Stimulated activated CD4-positive, alpha-beta T cell treated with anti-CD3 and anti-CD28 coated beads, TNF-alpha, amount 100 ng/mL, for 24 hours (primary cell): Measurements from ENCODE around the gene AKT1.
"Not testable (repeated sequence)": the region's sequence is repeated elsewhere in the genome, so short reads cannot be mapped to it uniquely, and the experiment has no call there.

ENCODE experiments used
- DNase-seq, 3 experiments: peaks; one replicate each; pipeline ENCODE4 v3.0.0-alpha.2; 2020; ENCODE audit warnings: low read depth in 3 of 3

AKT1 gene

GRCh38 chr14:104739026-104739425, 56.5 kb downstream of the AKT1 start:
- DNase-seq: no peak

- no peak for DNase-seq
These were observed 57.1 kb downstream of the AKT1 start for GRCh38 chr14:104738375-104739019.

GRCh38 chr14:104735830-104736642, 59.5 kb downstream of the AKT1 start:
- no peak for DNase-seq

- DNase-seq: no peak
These were observed 60.4 kb downstream of the AKT1 start for GRCh38 chr14:104734991-104735779.

- DNase-seq: no peak
These were observed 61.0 kb downstream of the AKT1 start for GRCh38 chr14:104734601-104734990.

- no peak for DNase-seq
These were observed 61.4 kb downstream of the AKT1 start for GRCh38 chr14:104734051-104734587.

- DNase-seq: no peak
These were observed 62.4 kb downstream of the AKT1 start for GRCh38 chr14:104732931-104733681.

- no peak for DNase-seq
These were observed 63.2 kb downstream of the AKT1 start for GRCh38 chr14:104732355-104732804.

- no peak for DNase-seq
These were observed 63.9 kb downstream of the AKT1 start for GRCh38 chr14:104731320-104732294.

- no peak for DNase-seq
These were observed 65.1 kb downstream of the AKT1 start for GRCh38 chr14:104730487-104730886.

GRCh38 chr14:104729835-104730181, 65.7 kb downstream of the AKT1 start:
- no peak for DNase-seq

- DNase-seq: not testable (repeated sequence)
These were observed 66.2 kb downstream of the AKT1 start for GRCh38 chr14:104729176-104729834.

GRCh38 chr14:104728631-104729030, 66.9 kb downstream of the AKT1 start:
- no peak for DNase-seq

- no peak for DNase-seq
These were observed 68.7 kb downstream of the AKT1 start for GRCh38 chr14:104726600-104727451.

- DNase-seq: no peak
These were observed 69.6 kb downstream of the AKT1 start for GRCh38 chr14:104725772-104726548.

GRCh38 chr14:104724981-104725771, 70.4 kb downstream of the AKT1 start:
- no peak for DNase-seq

- no peak for DNase-seq
These were observed 71.1 kb downstream of the AKT1 start for GRCh38 chr14:104724407-104724980.
